ENCODE results near the gene SDK2.

DNA sequence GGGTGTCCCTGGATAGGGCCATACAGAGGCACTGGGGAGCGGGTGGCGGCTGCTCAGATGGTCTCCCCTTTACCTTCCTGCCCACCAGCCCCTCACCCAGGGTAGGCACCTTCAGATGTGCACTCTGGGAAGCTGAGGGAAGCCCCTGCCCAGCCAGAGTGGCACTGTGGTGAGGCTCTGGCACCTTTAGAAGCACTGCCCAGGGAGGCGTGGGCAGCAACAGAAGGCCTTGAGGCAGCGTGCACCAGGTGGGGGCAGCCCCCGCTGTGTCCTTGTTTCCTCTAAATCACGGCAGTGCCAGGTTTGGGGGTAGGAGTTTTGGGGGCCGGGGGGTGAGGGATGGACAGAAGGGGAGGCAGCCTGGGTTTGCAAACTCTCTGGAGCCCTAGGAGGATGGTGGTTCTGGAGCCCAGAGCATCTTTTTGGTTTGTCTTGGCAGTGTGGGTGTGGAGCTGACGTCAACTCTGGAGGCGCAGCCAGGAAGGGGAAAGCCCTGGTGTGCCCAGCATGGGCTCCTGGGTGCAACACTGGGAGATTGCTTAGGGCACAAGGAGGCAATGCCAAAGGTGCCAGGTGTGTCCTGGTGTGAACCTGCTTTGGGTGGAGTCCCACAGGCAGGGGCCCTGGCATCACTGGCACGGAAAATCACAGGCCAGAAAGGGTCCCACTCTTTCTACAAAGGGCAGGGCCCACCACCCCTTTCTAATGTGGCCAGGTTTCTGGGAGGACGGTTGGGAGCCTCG is 309.3 kb downstream of the SDK2 start:
- TF ChIP-seq, protein P1, sequence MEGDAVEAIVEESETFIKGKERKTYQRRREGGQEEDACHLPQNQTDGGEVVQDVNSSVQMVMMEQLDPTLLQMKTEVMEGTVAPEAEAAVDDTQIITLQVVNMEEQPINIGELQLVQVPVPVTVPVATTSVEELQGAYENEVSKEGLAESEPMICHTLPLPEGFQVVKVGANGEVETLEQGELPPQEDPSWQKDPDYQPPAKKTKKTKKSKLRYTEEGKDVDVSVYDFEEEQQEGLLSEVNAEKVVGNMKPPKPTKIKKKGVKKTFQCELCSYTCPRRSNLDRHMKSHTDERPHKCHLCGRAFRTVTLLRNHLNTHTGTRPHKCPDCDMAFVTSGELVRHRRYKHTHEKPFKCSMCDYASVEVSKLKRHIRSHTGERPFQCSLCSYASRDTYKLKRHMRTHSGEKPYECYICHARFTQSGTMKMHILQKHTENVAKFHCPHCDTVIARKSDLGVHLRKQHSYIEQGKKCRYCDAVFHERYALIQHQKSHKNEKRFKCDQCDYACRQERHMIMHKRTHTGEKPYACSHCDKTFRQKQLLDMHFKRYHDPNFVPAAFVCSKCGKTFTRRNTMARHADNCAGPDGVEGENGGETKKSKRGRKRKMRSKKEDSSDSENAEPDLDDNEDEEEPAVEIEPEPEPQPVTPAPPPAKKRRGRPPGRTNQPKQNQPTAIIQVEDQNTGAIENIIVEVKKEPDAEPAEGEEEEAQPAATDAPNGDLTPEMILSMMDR (conservative IDR thresholded peaks at IDR 0.05; ENCODE audit: low read depth, low read length), result no peak
- no peak for TF ChIP-seq EZH2 (IDR thresholded peaks at IDR 0.05; ENCODE audit: borderline replicate concordance, low read depth, low read length, poor library complexity, severe bottlenecking)
